Measurements from ENCODE around the gene DOCK4.

Gene DOCK4

GRCh38 chr7:111728635-111728995, 477.6 kb downstream of the DOCK4 start:
- Mint-ChIP-seq H3K27ac (no peak overlapping the region), H3K4me3 (no peak overlapping the region), H3K27me3 (ENCODE audit: low read depth) (no peaks in the 10 kb centered on the region)

DNA sequence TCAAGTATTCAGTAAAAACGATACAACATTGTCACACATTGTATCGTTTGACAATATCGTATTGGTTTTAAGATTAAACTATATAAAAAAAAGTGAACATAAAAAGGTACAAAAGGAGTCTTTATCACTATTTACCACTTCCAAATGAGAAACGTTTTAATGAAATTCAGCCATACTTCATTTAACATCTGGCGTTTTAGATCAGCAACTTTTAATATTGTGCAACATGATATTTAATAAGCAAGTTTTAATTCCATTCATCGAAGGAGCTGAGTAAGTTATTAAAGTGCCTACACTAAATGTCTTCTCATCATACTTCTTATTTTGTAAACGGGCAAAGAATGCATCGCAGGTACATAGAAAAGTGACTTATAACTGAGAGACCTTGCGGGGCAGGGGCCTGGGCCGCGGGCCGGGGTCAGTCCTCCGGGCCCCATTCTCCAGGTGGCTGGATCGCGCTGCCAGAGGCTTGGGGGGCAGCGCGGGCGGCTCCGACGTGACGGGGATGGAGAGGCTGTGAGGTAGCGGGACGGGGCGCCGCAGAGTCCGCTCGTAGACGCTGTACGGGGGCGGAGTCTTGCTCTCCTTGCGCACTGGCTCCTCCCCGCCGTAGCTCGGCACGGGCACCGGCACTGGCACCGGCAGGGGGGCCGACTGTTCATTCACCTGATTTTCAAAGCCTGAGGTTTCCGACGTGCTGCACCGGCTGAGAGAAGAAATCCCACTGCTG, 478.1 kb downstream of the DOCK4 start:
- no peak overlapping the region for H3K27ac Mint-ChIP-seq
- H3K4me3 Mint-ChIP-seq = no peak overlapping the region
- H3K9me3 Mint-ChIP-seq = no peaks in the 10 kb centered on the region
- no peak for TF ChIP-seq CTCF (IDR thresholded peaks at IDR 0.05; ENCODE audit: unreplicated experiment in 3 of 3)
- H3K4me1 Mint-ChIP-seq = no peaks in the 10 kb centered on the region
- H3K27me3 Mint-ChIP-seq (ENCODE audit: low read depth) = no peaks in the 10 kb centered on the region
- H3K36me3 Mint-ChIP-seq (ENCODE audit: low read depth) = peaks cover 30% of the 10 kb centered on the region

More at GRCh38 chr7:111728635-111728995, 477.6 kb downstream of the DOCK4 start:
- Mint-ChIP-seq H3K36me3 (ENCODE audit: low read depth) (peaks cover 34% of the 10 kb centered on the region), H3K9me3 (no peaks in the 10 kb centered on the region), H3K4me1 (no peaks in the 10 kb centered on the region)
- TF ChIP-seq CTCF (IDR thresholded peaks at IDR 0.05; ENCODE audit: unreplicated experiment in 3 of 3) = no peak

DNA sequence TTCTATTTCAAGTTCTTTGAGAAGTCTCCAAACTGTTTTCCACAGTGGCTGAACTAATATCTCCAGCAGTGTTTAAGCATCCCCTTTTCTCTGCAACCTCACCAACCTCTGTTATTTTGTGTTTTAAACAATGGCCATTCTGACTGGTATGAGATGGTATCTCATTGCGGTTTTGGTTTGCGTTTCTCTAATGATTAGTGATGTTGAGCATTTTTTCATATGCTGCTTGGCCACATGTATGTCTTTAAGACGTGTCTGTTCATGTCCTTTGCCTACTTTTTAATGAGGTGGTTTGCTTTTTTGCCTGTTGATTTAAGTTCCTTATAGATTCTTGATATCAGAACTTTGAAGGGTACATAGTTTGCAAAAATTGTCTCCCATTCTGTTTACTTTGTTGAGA, 487.3 kb downstream of the DOCK4 start:
- H3K27me3 Mint-ChIP-seq (ENCODE audit: low read depth) = no peaks in the 10 kb centered on the region
- H3K9me3 Mint-ChIP-seq = peaks cover 26% of the 10 kb centered on the region
- H3K27ac Mint-ChIP-seq = no peak overlapping the region
- no peak for TF ChIP-seq CTCF (IDR thresholded peaks at IDR 0.05; ENCODE audit: unreplicated experiment in 3 of 3)
- no peak overlapping the region for H3K4me3 Mint-ChIP-seq
- H3K36me3 Mint-ChIP-seq (ENCODE audit: low read depth) = no peaks in the 10 kb centered on the region
- no peaks in the 10 kb centered on the region for H3K4me1 Mint-ChIP-seq

- no peak for TF ChIP-seq CTCF (IDR thresholded peaks at IDR 0.05; ENCODE audit: unreplicated experiment in 3 of 3)
- Mint-ChIP-seq H3K4me3 (no peak overlapping the region), H3K4me1 (no peaks in the 10 kb centered on the region), H3K27me3 (ENCODE audit: low read depth) (no peaks in the 10 kb centered on the region), H3K27ac (no peak overlapping the region), H3K36me3 (ENCODE audit: low read depth) (no peaks in the 10 kb centered on the region), H3K9me3 (peaks cover 2% of the 10 kb centered on the region)
Observed at GRCh38 chr7:111711426-111712065, 494.7 kb downstream of the DOCK4 start.

GRCh38 chr7:111710839-111711380, 495.3 kb downstream of the DOCK4 start:
- no peaks in the 10 kb centered on the region for H3K9me3 Mint-ChIP-seq
- H3K4me1 Mint-ChIP-seq = no peaks in the 10 kb centered on the region
- no peaks in the 10 kb centered on the region for H3K27me3 Mint-ChIP-seq (ENCODE audit: low read depth)
- no peaks in the 10 kb centered on the region for H3K36me3 Mint-ChIP-seq (ENCODE audit: low read depth)
- TF ChIP-seq CTCF (IDR thresholded peaks at IDR 0.05; ENCODE audit: unreplicated experiment in 3 of 3) = no peak
- H3K27ac Mint-ChIP-seq = no peak overlapping the region
- no peak overlapping the region for H3K4me3 Mint-ChIP-seq
